HCT116 (cell line): ENCODE measurements around the gene FAM168A. TPM values are rescaled to one million over a fixed set of nuclear protein-coding genes. Genes with fewer than 3 reads are reported as not detected.

ENCODE experiments used
- ATAC-seq: fragments of 200-7000 bp; cut with Tn5 transposase; 2 replicates; pipeline ENCODE4 v1.9.1; 2020; ENCODE audit warnings: mild to moderate bottlenecking, moderate library complexity
- BruUV-seq: library from RNA; stranded (reverse); fragments of 400-500 nt; replicated peaks from 2 replicates; lab custom pipeline; 2021; lab: Mats Ljungman, UMichigan
- CTCF ChIA-PET: fragments of 300-600 bp; sonication (Branson Sonifier 250); formaldehyde crosslinking; loops from one replicate; lab custom pipeline; 2021; ENCODE audit warnings: antibody characterized with exemption; lab: Charles Lee
- POLR2A ChIA-PET: fragments of 300-600, 350-600 bp; sonication (Branson Sonifier 250); formaldehyde crosslinking; loops from one replicate; lab custom pipeline; 2021; ENCODE audit warnings: antibody characterized with exemption; lab: Charles Lee
- RAD21 ChIA-PET, 2 experiments: fragments of 300-600 bp; sonication (Branson Sonifier 250); formaldehyde crosslinking; loops; one replicate each; lab custom pipeline; 2023; ENCODE audit warnings: low total read pairs in 2 of 2; ENCODE audit not compliant: uncharacterized antibody in 2 of 2, unreplicated experiment in 2 of 2, low non-redundant PET in 1 of 2; lab: Charles Lee
- DNase-seq: peaks from one replicate; pipeline ENCODE4 v3.0.0-alpha.2; 2010; ENCODE audit warnings: low read depth, low spot score
- H2AFZ ChIP-seq: fragments of 200-600 bp; shearing (Covaris generic), sonication (generic); 2 replicates; pipeline ENCODE4 v1.6.1; 2017; ENCODE audit warnings: low read depth, mixed run types, mixed read lengths, antibody characterized with exemption, low read length; ENCODE audit not compliant: poor library complexity, severe bottlenecking
- H3K27ac ChIP-seq: 2 replicates; pipeline ENCODE4 v1.5.1; 2012; ENCODE audit warnings: low read depth, low read length
- H3K27me3 ChIP-seq: fragments of 200-600 bp; sonication (generic); 2 replicates; pipeline ENCODE4 v1.6.1; 2016; ENCODE audit warnings: mixed run types, low read length, mixed read lengths; ENCODE audit not compliant: insufficient read depth
- H3K36me3 ChIP-seq, 2 experiments: fragments of 200-500 bp in 1 of 2; fragments of 200-600 bp in 1 of 2; sonication (Bioruptor generic) in 1 of 2; sonication (generic) in 1 of 2; 2 replicates each; pipeline versions ENCODE4 v1.5.1 to v1.6.1; 2014 to 2016; ENCODE audit warnings: low read length in 2 of 2, inconsistent platforms in 1 of 2, mixed read lengths in 1 of 2, mixed run types in 1 of 2; ENCODE audit not compliant: insufficient read depth in 2 of 2, control insufficient read depth in 1 of 2
- H3K4me1 ChIP-seq, 2 experiments: fragments of 200-600 bp in 1 of 2; sonication (generic) in 1 of 2; 2 replicates each; pipeline versions ENCODE4 v1.5.1 to v1.6.1; 2012 to 2017; ENCODE audit warnings: low read length in 2 of 2, inconsistent platforms in 1 of 2, mild to moderate bottlenecking in 1 of 2, mixed read lengths in 1 of 2, mixed run types in 1 of 2, moderate library complexity in 1 of 2; ENCODE audit not compliant: insufficient read depth in 2 of 2, control insufficient read depth in 1 of 2
- H3K4me2 ChIP-seq: fragments of 200-600 bp; sonication (generic); 2 replicates; pipeline ENCODE4 v1.6.1; 2017; ENCODE audit warnings: mixed run types, low read length, mixed read lengths
- H3K4me3 ChIP-seq, 2 experiments: fragments of 200-600 bp in 1 of 2; sonication (generic) in 1 of 2; replicated peaks in 1 of 2; 2 replicates each; pipeline ENCODE4 v1.5.1; 2011 to 2016; ENCODE audit warnings: low read length in 2 of 2, control low read depth in 1 of 2, low read depth in 1 of 2, mild to moderate bottlenecking in 1 of 2, mixed read lengths in 1 of 2, mixed run types in 1 of 2
- H3K79me2 ChIP-seq: fragments of 200-600 bp; sonication (generic); 2 replicates; pipeline ENCODE4 v1.6.1; 2017; ENCODE audit warnings: mild to moderate bottlenecking, mixed run types, low read length, moderate library complexity, mixed read lengths; ENCODE audit not compliant: insufficient read depth
- H3K9ac ChIP-seq: fragments of 200-600 bp; sonication (generic); 2 replicates; pipeline ENCODE4 v1.6.1; 2016; ENCODE audit warnings: low read length, mixed read lengths
- H3K9me2 ChIP-seq: fragments of 200-600 bp; sonication (generic), shearing (Covaris generic); 2 replicates; pipeline ENCODE4 v1.6.1; 2017; ENCODE audit warnings: mixed run types, mild to moderate bottlenecking, moderate library complexity; ENCODE audit not compliant: insufficient read depth
- H3K9me3 ChIP-seq, 2 experiments: fragments of 200-500 bp in 1 of 2; fragments of 200-600 bp in 1 of 2; sonication (Bioruptor generic) in 1 of 2; sonication (generic) in 1 of 2; 2 replicates each; pipeline ENCODE4 v1.6.1; 2014 to 2017; ENCODE audit warnings: low read length in 2 of 2, mixed read lengths in 2 of 2, inconsistent platforms in 1 of 2, low read depth in 1 of 2, mild to moderate bottlenecking in 1 of 2, mixed run types in 1 of 2, moderate library complexity in 1 of 2; ENCODE audit not compliant: control insufficient read depth in 1 of 2, insufficient read depth in 1 of 2
- H4K20me1 ChIP-seq: fragments of 200-600 bp; sonication (generic), shearing (Covaris generic); 2 replicates; pipeline ENCODE4 v1.6.1; 2017; ENCODE audit warnings: mixed run types, mild to moderate bottlenecking, moderate library complexity; ENCODE audit not compliant: insufficient read depth
- CBX3 ChIP-seq: IDR thresholded peaks from 2 replicates; pipeline ENCODE4 v1.6.1; 2012; ENCODE audit warnings: low read depth
- CEBPB ChIP-seq: IDR thresholded peaks from 2 replicates; pipeline ENCODE4 v1.6.1; 2012; ENCODE audit warnings: low read depth
- CTCF ChIP-seq, 3 experiments: fragments of 200-600 bp in 1 of 3; sonication (generic) in 1 of 3; IDR thresholded peaks in 2 of 3; conservative IDR thresholded peaks in 1 of 3; 2 replicates each; pipeline ENCODE4 v1.5.1; 2012 to 2017; ENCODE audit warnings: low read depth in 2 of 3, low read length in 2 of 3, antibody characterized with exemption in 1 of 3, borderline replicate concordance in 1 of 3, control low read depth in 1 of 3, mild to moderate bottlenecking in 1 of 3, mixed read lengths in 1 of 3, mixed run types in 1 of 3, moderate library complexity in 1 of 3; ENCODE audit not compliant: insufficient read depth in 1 of 3
- EGR1 ChIP-seq: IDR thresholded peaks from 2 replicates; pipeline ENCODE4 v1.6.1; 2012; ENCODE audit warnings: low read depth
- ELF1 ChIP-seq: IDR thresholded peaks from 2 replicates; pipeline ENCODE4 v1.6.1; 2012; ENCODE audit warnings: low read depth, borderline replicate concordance
- EZH2phosphoT487 ChIP-seq: fragments of 200-600 bp; IDR thresholded peaks from 2 replicates; pipeline ENCODE4 v1.6.1; 2018; ENCODE audit warnings: antibody characterized with exemption, borderline replicate concordance
- FOSL1 ChIP-seq: IDR thresholded peaks from 2 replicates; pipeline ENCODE4 v1.6.1; 2012; ENCODE audit warnings: low read depth
- MAX ChIP-seq: IDR thresholded peaks from 2 replicates; pipeline ENCODE4 v1.6.1; 2012
- POLR2A ChIP-seq: IDR thresholded peaks from 2 replicates; pipeline ENCODE4 v1.7.0; 2011; ENCODE audit warnings: borderline replicate concordance; ENCODE audit not compliant: insufficient read depth, insufficient read length; ENCODE audit errors: extremely low read depth
- REST ChIP-seq: IDR thresholded peaks from 2 replicates; pipeline ENCODE4 v1.6.1; 2012; ENCODE audit warnings: low read depth
- SIN3A ChIP-seq: IDR thresholded peaks from 2 replicates; pipeline ENCODE4 v1.6.1; 2012; ENCODE audit warnings: low read depth
- SP1 ChIP-seq: IDR thresholded peaks from 2 replicates; pipeline ENCODE4 v1.6.1; 2012; ENCODE audit warnings: low read depth
- SRF ChIP-seq: IDR thresholded peaks from 2 replicates; pipeline ENCODE4 v1.6.1; 2012; ENCODE audit warnings: low read depth
- YY1 ChIP-seq: IDR thresholded peaks from 2 replicates; pipeline ENCODE4 v1.6.1; 2011; ENCODE audit warnings: low read length, low read depth, moderate library complexity, mild to moderate bottlenecking; ENCODE audit not compliant: insufficient replicate concordance; ENCODE audit errors: extremely low read depth
- ZBTB33 ChIP-seq: IDR thresholded peaks from 2 replicates; pipeline ENCODE4 v1.6.1; 2011; ENCODE audit warnings: mild to moderate bottlenecking, low read length, moderate library complexity; ENCODE audit not compliant: insufficient replicate concordance; ENCODE audit errors: extremely low read depth
- ZFX ChIP-seq: fragments of 450-650 bp; IDR thresholded peaks from 2 replicates; pipeline ENCODE4 v1.6.1; 2017
- ZNF274 ChIP-seq: fragments of 200-500 bp; sonication (Bioruptor generic); IDR thresholded peaks from 2 replicates; pipeline ENCODE4 v1.6.1; 2014; ENCODE audit warnings: mild to moderate bottlenecking, low read depth, low read length, inconsistent platforms
- intact Hi-C: fragments of 100-400 bp; cut with micrococcal nuclease; formaldehyde crosslinking; loops from 2 replicates; pipeline ENCODE4 v1.10.0; 2022
- total RNA-seq: library from RNA; stranded (reverse); gene quantifications from one replicate; pipeline ENCODE4 v1.2.1, GENCODE V29; 2021; ENCODE audit not compliant: unreplicated experiment

FAM168A gene
- total RNA-seq, 1 experiment from 2014 or later, result 31.5 TPM

GRCh38 chr11:73506038-73506437 lies 91.9 kb downstream of the FAM168A start:
- Histone ChIP-seq H3K36me3 (no peaks in the 10 kb centered on the region), H3K4me3 (no peak overlapping the region), H3K9ac (no peak overlapping the region), H3K27ac (no peak overlapping the region), H3K27me3 (no peaks in the 10 kb centered on the region), H3K79me2 (no peaks in the 10 kb centered on the region), H3K4me2 (no peak overlapping the region), H3K4me1 (no peaks in the 10 kb centered on the region), H3K9me3 (no peaks in the 10 kb centered on the region), H3K9me2 (no peaks in the 10 kb centered on the region), H2AFZ (no peak overlapping the region), H4K20me1 (no peaks in the 10 kb centered on the region)
- RAD21 ChIA-PET, result no interaction called here
- ATAC-seq, result no peak
- no TSS peak for BruUV-seq
- POLR2A ChIA-PET, result no interaction called here
- CTCF ChIA-PET, result interaction anchor here (1.2 kb wide), 1 partner anchor 21 kb away, joined by 4 read pairs; no protein-coding TSS in a partner anchor
- intact Hi-C loops, result no loop called here
- no peak for DNase-seq
- TF ChIP-seq SIN3A, result no peak
- TF ChIP-seq ZNF274, result no peak
- TF ChIP-seq SP1, result no peak
- TF ChIP-seq EZH2phosphoT487, result no peak
- no peak for TF ChIP-seq ELF1
- no peak for TF ChIP-seq CBX3
- no peak for TF ChIP-seq ZFX
- no peak for TF ChIP-seq EGR1
- TF ChIP-seq CTCF (IDR thresholded peaks at IDR 0.05 in 2 of 3, conservative IDR thresholded peaks at IDR 0.05 in 1 of 3; ENCODE audit: borderline replicate concordance in 1 of 3, insufficient read depth in 1 of 3, low read depth in 2 of 3, low read length in 2 of 3), result no peak
- no peak for TF ChIP-seq SRF
- TF ChIP-seq REST, result no peak
- no peak for TF ChIP-seq FOSL1
- TF ChIP-seq ZBTB33, result no peak
- no peak for TF ChIP-seq CEBPB
- TF ChIP-seq YY1, result no peak
- TF ChIP-seq MAX, result no peak
- TF ChIP-seq POLR2A, result no peak
